GM12864 (cell line): ENCODE data around the gene BMPER.

Experiments
- DNase-seq: peaks from one replicate; pipeline ENCODE4 v3.0.0-alpha.2; 2011; ENCODE audit warnings: low read depth
- H3K4me3 ChIP-seq: 2 replicates; pipeline ENCODE4 v1.5.1; 2011; ENCODE audit warnings: mild to moderate bottlenecking, low read depth, low read length, control low read depth
- TF ChIP-seq, protein P1 (sequence below): IDR thresholded peaks from 2 replicates; pipeline ENCODE4 v1.5.1; 2011; ENCODE audit warnings: low read depth, mild to moderate bottlenecking, moderate library complexity, low read length, control low read depth, inconsistent platforms; ENCODE audit errors: missing control alignments

Gene BMPER

DNA sequence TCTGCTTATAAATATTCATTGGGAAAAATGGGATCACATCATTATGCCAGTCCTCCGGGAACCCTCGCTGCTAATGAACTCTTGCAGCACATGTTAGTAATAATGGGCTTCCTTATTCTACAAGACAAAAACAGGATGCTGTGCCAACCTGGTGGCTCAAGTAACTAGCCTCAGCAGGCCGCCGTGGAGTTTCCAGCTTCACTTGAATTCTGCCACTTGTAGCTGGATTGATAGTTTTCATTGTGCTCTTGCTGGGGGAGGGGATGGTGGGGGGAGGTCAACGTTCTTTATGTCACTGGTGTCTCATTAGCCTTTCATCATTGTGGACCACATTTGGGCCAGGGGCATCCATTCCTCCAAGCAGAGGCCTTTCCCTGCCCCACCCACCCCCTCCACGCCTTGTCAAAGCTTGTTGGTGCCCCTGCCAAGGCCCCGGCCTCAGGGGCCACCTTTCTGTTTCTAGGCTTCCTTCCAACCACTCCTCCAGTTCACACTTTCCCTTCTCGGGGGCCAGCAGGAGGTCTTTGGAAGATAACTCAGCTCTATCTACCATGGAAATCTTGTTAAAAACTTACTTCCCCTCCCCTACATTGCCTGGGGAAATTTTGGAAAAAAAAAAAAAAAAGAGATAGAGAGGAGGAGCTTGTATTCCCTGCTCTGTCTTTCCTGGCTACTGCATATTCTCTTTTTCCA is 153.9 kb downstream of the BMPER start:
- no peak for DNase-seq
- no peak overlapping the region for H3K4me3 ChIP-seq
- TF ChIP-seq, protein P1, sequence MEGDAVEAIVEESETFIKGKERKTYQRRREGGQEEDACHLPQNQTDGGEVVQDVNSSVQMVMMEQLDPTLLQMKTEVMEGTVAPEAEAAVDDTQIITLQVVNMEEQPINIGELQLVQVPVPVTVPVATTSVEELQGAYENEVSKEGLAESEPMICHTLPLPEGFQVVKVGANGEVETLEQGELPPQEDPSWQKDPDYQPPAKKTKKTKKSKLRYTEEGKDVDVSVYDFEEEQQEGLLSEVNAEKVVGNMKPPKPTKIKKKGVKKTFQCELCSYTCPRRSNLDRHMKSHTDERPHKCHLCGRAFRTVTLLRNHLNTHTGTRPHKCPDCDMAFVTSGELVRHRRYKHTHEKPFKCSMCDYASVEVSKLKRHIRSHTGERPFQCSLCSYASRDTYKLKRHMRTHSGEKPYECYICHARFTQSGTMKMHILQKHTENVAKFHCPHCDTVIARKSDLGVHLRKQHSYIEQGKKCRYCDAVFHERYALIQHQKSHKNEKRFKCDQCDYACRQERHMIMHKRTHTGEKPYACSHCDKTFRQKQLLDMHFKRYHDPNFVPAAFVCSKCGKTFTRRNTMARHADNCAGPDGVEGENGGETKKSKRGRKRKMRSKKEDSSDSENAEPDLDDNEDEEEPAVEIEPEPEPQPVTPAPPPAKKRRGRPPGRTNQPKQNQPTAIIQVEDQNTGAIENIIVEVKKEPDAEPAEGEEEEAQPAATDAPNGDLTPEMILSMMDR, result no peak

DNA sequence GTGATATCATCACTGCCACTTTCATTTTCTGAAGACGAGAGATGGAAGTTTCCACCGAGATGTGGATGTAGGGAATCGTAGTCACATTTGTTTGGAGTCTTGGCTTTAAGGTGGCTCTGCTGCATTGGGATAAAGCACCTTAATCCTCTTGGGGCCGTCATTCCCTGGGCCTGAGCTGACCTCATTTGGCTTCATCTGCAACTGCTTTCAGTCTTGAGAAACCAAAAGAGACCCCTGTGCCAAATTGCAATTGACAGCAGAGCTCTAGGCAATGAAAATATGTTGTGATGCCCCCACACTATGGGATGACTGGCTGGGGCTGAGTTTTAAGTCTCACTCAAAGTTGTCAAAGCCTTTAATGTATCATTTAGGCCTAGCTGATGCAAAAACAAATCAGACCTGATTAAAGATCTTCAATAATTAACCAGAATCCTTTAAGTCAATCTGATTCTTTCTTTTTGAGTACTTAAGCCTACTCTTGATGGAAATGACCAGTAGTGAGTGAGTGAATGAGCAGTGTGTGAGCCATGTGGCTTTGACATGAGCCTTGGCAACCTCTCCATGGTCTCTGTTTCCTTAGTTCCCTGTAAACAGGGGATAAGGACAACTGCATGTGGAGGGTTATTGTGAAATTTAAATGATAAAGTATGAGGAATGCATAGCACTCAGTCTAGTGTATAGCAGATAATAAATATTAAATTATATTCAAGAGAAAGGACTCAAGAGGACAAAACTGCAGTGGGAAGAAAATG is 155.0 kb downstream of the BMPER start:
- H3K4me3 ChIP-seq, result no peak overlapping the region
- TF ChIP-seq, protein P1, result no peak
- no peak for DNase-seq

DNA sequence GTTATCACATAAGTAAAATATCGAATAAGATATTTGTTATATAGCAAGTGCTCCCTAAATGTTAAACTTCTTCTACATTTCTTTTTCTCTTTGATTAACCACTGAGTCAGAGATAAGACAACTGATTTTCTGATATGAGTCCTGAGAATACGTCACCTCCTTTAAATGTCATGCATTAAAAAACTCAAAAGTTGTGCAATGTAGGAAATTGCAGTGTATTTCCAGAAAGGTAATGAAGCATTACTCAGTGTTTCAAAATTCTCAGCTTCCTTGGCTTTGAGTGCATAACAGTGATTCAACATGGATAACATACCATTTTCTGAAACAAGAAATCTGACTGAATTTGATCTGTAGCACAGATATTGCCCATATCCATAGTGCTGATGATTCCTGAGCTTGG is 155.8 kb downstream of the BMPER start:
- no peak overlapping the region for H3K4me3 ChIP-seq
- DNase-seq, result no peak
- TF ChIP-seq, protein P1, result no peak

DNA sequence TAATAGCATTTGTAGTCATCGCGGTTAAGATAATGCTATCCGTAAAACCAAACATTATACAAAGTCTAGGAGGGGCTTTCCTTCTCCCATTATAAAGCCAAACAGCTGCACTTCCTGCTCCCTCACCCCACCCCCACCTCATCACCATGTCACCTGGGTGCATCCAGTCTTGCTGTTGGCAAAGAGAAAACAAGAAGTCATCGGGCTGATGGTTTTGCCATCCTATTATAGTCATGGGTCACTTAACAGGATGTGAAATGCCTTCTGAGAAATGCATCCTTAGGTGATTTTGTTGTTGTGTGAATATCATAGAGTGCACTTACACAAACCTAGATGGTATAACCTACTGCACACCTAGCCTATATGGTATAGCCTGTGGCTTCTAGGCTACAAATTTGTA is 157.0 kb downstream of the BMPER start:
- DNase-seq, result no peak
- TF ChIP-seq, protein P1, result no peak

DNA sequence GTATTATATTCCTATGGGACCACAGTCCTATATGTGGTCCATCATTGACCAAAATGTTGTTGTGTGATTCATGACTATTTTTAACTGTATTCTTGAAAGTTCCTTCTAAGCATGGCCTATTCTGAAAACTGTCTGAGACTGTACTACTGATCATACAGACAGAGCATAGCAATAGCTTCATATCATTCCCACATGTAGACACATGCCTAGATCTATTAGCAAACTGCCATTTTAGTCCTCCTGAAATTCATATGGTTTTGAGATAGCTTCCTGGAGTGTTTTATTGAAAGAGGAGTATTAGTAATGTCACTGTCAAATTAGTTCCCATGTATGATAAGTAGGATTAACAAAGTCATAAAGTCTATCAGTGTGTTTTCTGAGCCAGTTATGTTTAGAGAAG is 157.5 kb downstream of the BMPER start:
- TF ChIP-seq, protein P1, result no peak
- no peak for DNase-seq
- no peak overlapping the region for H3K4me3 ChIP-seq

More for the DNA sequence above, 157.0 kb downstream of the BMPER start:
- H3K4me3 ChIP-seq, result no peak overlapping the region

DNA sequence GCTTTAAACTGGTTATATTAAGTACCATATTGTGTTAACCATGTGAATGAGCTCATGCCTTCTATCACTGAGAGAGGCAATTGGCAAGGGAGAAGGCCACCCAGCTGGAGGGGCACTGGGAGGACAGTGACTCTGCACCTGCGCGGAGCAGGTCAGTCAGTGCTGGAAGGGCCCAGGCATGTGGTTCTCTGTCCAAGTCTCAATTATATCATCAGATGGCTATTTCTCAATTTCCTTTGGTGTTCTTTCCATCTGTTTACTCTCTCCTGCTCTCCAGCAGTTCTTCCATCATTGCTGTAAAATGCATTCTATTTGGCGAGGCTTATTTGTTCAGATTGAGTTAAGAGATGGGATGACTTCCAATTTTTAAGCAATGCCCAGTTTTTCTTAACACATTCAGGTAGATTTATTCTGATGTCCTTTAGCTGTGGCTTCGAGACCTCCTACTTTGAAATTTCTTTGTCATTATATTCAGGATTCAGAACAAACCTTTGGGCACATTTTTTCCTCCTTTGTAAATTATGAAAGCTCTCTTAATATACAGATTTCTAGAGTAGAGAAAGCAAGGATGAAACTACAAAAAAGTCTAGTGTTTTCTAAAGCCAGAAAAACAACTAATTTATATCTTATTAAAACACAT is 159.3 kb downstream of the BMPER start:
- DNase-seq, result no peak
- TF ChIP-seq, protein P1, result no peak
- H3K4me3 ChIP-seq, result no peak overlapping the region

DNA sequence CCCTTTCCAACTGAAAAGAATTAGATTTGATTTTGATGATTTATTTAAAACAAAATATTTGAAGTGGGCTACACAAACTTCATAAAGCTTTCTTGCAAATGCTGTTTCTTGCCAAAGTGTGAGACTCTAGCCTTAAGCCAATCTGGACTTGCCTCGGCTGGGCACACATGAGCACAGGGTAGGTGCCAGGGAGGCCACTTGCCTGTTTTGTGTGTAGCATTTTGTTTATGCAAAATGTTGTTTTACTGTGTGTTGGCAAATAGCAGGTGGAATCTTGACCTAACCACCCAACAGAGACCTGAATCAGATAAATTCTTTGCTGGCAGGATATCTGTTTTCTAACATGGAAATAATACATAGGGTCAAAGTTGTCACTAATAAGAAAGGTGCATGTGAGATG is 161.1 kb downstream of the BMPER start:
- TF ChIP-seq, protein P1, result no peak
- no peak overlapping the region for H3K4me3 ChIP-seq
- DNase-seq, result no peak
